Measurements from ENCODE around the gene SLC22A23.
"Not testable (repeated sequence)": the region's sequence is repeated elsewhere in the genome, so short reads cannot be mapped to it uniquely, and the experiment has no call there.

Gene SLC22A23

GRCh38 chr6:3384241-3385143 lies 72.4 kb downstream of the SLC22A23 start:
- no peak for DNase-seq (ENCODE audit: low spot score)

DNA sequence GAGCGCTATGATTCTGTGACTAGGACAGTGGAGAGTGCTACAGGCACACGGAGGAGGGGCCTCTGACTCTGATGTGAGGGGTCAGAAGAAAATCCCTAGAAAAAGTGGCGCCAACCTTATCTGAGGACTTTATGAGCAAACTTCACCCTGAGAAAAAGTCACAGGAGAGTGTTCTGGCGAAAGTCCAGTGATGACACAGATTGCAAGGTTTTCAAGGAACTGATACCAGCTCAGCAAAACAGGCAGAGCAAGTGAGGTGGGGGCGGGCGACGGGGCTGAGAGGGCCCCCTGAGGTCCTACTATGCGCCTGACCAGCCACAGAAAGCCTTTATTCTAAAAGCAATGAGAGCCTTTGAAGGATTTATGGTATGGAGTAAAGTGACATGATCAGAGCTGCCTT lies 73.3 kb downstream of the SLC22A23 start:
- no peak for DNase-seq (ENCODE audit: low spot score)

GRCh38 chr6:3382326-3383279 lies 74.2 kb downstream of the SLC22A23 start:
- no peak for DNase-seq (ENCODE audit: low spot score)

GRCh38 chr6:3381233-3381921 lies 75.5 kb downstream of the SLC22A23 start:
- DNase-seq (ENCODE audit: low spot score): peak; percentile 89

- no peak for DNase-seq (ENCODE audit: low spot score)
Measured at GRCh38 chr6:3380344-3381232, 76.3 kb downstream of the SLC22A23 start.

GRCh38 chr6:3379482-3380060 lies 77.3 kb downstream of the SLC22A23 start:
- no peak for DNase-seq (ENCODE audit: low spot score)

- DNase-seq (ENCODE audit: low spot score): not testable (repeated sequence)
Measured at GRCh38 chr6:3378808-3379207, 78.0 kb downstream of the SLC22A23 start.

GRCh38 chr6:3378398-3378782 lies 78.5 kb downstream of the SLC22A23 start:
- DNase-seq (ENCODE audit: low spot score): not testable (repeated sequence)

- DNase-seq (ENCODE audit: low spot score): no peak
Measured at GRCh38 chr6:3377536-3378397, 79.1 kb downstream of the SLC22A23 start.

GRCh38 chr6:3376893-3377535 lies 79.8 kb downstream of the SLC22A23 start:
- no peak for DNase-seq (ENCODE audit: low spot score)

GRCh38 chr6:3376064-3376463 lies 80.8 kb downstream of the SLC22A23 start:
- DNase-seq (ENCODE audit: low spot score): peak; percentile 79

GRCh38 chr6:3373597-3374203 lies 83.2 kb downstream of the SLC22A23 start:
- no peak for DNase-seq (ENCODE audit: low spot score)

GRCh38 chr6:3372912-3373554 lies 83.8 kb downstream of the SLC22A23 start:
- DNase-seq (ENCODE audit: low spot score): no peak

- no peak for DNase-seq (ENCODE audit: low spot score)
Measured at GRCh38 chr6:3372184-3372846, 84.5 kb downstream of the SLC22A23 start.

- no peak for DNase-seq (ENCODE audit: low spot score)
Measured at GRCh38 chr6:3371222-3371949, 85.5 kb downstream of the SLC22A23 start.

DNA sequence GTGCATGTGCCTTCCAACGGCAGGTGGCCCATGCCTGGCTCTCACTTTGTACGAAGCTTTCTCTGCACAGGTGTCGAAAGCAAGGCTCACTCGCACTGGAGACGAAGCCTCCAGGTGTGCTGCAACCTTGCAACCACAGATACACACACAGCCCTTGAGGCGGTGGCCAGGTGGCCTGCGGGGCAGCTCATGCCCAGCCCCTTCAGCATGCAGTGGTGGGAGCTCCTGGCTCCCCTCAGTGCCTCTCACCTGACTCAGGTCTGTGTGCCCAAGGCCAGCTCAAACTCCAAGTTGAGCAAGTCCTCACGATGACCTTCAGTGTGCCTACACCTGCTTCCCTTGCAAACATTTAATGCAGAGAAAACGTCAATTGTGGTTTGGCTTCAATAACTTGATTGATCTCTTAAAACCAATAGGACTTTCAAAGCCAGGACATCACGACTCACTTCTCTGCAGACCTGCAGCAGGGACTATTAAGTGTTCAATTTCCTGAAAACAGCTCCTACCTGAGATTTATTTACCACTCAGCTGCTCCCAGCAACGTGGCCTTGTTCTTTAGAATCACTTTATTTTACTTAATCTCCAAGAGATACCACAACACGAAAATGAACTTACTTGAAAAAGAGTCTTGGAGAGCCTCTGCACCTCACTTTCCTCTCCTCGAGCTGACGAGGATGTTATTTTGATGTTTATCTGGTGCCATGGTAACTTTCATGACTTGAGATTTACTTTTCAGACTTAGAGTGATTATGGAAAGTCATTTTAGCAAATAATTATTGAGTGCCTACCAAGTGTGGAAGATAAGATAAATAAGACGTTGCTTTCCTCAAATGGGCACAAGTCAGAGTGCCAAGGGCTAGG lies 86.3 kb downstream of the SLC22A23 start:
- DNase-seq (ENCODE audit: low spot score): no peak
